ENCODE data around the gene MTCH1. TPM values are rescaled to one million over a fixed set of nuclear protein-coding genes. Genes with fewer than 3 reads are reported as not detected.
"Not testable (repeated sequence)": the region's sequence is repeated elsewhere in the genome, so short reads cannot be mapped to it uniquely, and the experiment has no call there.

Gene MTCH1
- total RNA-seq, 1 donor from 2014 or later: 120 TPM

- H3K9me3 Mint-ChIP-seq: no peaks in the 10 kb centered on the region
- intact Hi-C loops (cut with micrococcal nuclease): no loop called here
- H3K27ac Mint-ChIP-seq: no peak overlapping the region
- H3K4me3 Mint-ChIP-seq: no peak overlapping the region
- peaks cover 60% of the 10 kb centered on the region for H3K4me1 Mint-ChIP-seq (ENCODE audit: low read depth)
- H3K36me3 Mint-ChIP-seq (ENCODE audit: low read depth): no peaks in the 10 kb centered on the region
- DNase-seq (ENCODE audit: low spot score): no peak
- H3K27me3 Mint-ChIP-seq (ENCODE audit: insufficient read depth): peaks cover 2% of the 10 kb centered on the region
Observed at GRCh38 chr6:36957773-36958271, 28.2 kb downstream of the MTCH1 start.

GRCh38 chr6:36956446-36956820 is 29.6 kb downstream of the MTCH1 start:
- no peak for DNase-seq (ENCODE audit: low spot score)
- peaks cover 2% of the 10 kb centered on the region for H3K27me3 Mint-ChIP-seq (ENCODE audit: insufficient read depth)
- peaks cover 56% of the 10 kb centered on the region for H3K4me1 Mint-ChIP-seq (ENCODE audit: low read depth)
- no peak overlapping the region for H3K27ac Mint-ChIP-seq
- H3K4me3 Mint-ChIP-seq: no peak overlapping the region
- H3K36me3 Mint-ChIP-seq (ENCODE audit: low read depth): no peaks in the 10 kb centered on the region
- intact Hi-C loops (cut with micrococcal nuclease): no loop called here
- no peaks in the 10 kb centered on the region for H3K9me3 Mint-ChIP-seq

GRCh38 chr6:36955671-36956445 is 30.1 kb downstream of the MTCH1 start:
- Mint-ChIP-seq H3K4me3 (no peak overlapping the region), H3K36me3 (ENCODE audit: low read depth) (no peaks in the 10 kb centered on the region), H3K27ac (no peak overlapping the region), H3K9me3 (no peaks in the 10 kb centered on the region), H3K27me3 (ENCODE audit: insufficient read depth) (peaks cover 2% of the 10 kb centered on the region), H3K4me1 (ENCODE audit: low read depth) (peaks cover 51% of the 10 kb centered on the region)
- intact Hi-C loops (cut with micrococcal nuclease): loop anchor here (2.0 kb wide), 1 partner anchor 23 kb away; no protein-coding TSS in a partner anchor
- DNase-seq (ENCODE audit: low spot score): no peak

GRCh38 chr6:36955136-36955535 is 30.9 kb downstream of the MTCH1 start:
- H3K4me3 Mint-ChIP-seq: no peak overlapping the region
- peaks cover 45% of the 10 kb centered on the region for H3K4me1 Mint-ChIP-seq (ENCODE audit: low read depth)
- H3K9me3 Mint-ChIP-seq: no peaks in the 10 kb centered on the region
- H3K27ac Mint-ChIP-seq: peak overlapping the region; percentile 7
- DNase-seq (ENCODE audit: low spot score): no peak
- intact Hi-C loops (cut with micrococcal nuclease): loop anchor here (2.0 kb wide), 1 partner anchor 22 kb away; no protein-coding TSS in a partner anchor
- no peaks in the 10 kb centered on the region for H3K36me3 Mint-ChIP-seq (ENCODE audit: low read depth)
- H3K27me3 Mint-ChIP-seq (ENCODE audit: insufficient read depth): peaks cover 2% of the 10 kb centered on the region

- DNase-seq (ENCODE audit: low spot score): no peak
- intact Hi-C loops (cut with micrococcal nuclease): loop anchor here (2.0 kb wide), 1 partner anchor 22 kb away; no protein-coding TSS in a partner anchor
- H3K4me3 Mint-ChIP-seq: no peak within 1 kb of the TSS
Observed at GRCh38 chr6:36954262-36954931, 31.6 kb downstream of the MTCH1 start, which contains the start of gene PI16. Gene PI16, plus strand, starts transcription at chr6:36954738. Its CDS starts 23 bp downstream, at chr6:36954761.

GRCh38 chr6:36953931-36954261 is 32.1 kb downstream of the MTCH1 start:
- Mint-ChIP-seq H3K9me3 (no peaks in the 10 kb centered on the region), H3K4me1 (ENCODE audit: low read depth) (peaks cover 51% of the 10 kb centered on the region), H3K4me3 (no peak overlapping the region), H3K27me3 (ENCODE audit: insufficient read depth) (peaks cover 2% of the 10 kb centered on the region), H3K36me3 (ENCODE audit: low read depth) (no peaks in the 10 kb centered on the region), H3K27ac (no peak overlapping the region)
- intact Hi-C loops (cut with micrococcal nuclease): loop anchor here (2.0 kb wide), 1 partner anchor 21 kb away; no protein-coding TSS in a partner anchor
- no peak for DNase-seq (ENCODE audit: low spot score)

More at GRCh38 chr6:36954262-36954931, 31.6 kb downstream of the MTCH1 start, which contains the start of gene PI16:
- Mint-ChIP-seq H3K27ac (peak within 1 kb of the TSS; percentile 7), H3K9me3 (no peaks in the 10 kb centered on the region), H3K27me3 (ENCODE audit: insufficient read depth) (peaks cover 2% of the 10 kb centered on the region), H3K4me1 (ENCODE audit: low read depth) (peaks cover 50% of the 10 kb centered on the region), H3K36me3 (ENCODE audit: low read depth) (no peaks in the 10 kb centered on the region)

GRCh38 chr6:36949636-36950035 is 36.4 kb downstream of the MTCH1 start:
- Mint-ChIP-seq H3K36me3 (ENCODE audit: low read depth) (no peaks in the 10 kb centered on the region), H3K4me1 (ENCODE audit: low read depth) (peaks cover 43% of the 10 kb centered on the region), H3K9me3 (no peaks in the 10 kb centered on the region), H3K27ac (no peak overlapping the region), H3K4me3 (no peak overlapping the region), H3K27me3 (ENCODE audit: insufficient read depth) (peaks cover 1% of the 10 kb centered on the region)
- no peak for DNase-seq (ENCODE audit: low spot score)
- intact Hi-C loops (cut with micrococcal nuclease): no loop called here

- not testable (repeated sequence) for H3K27me3 Mint-ChIP-seq (ENCODE audit: insufficient read depth); H3K36me3 Mint-ChIP-seq (ENCODE audit: low read depth); H3K4me3 Mint-ChIP-seq
Observed at GRCh38 chr6:36949076-36949475, 36.9 kb downstream of the MTCH1 start.

GRCh38 chr6:36947570-36948351 is 38.2 kb downstream of the MTCH1 start:
- no peak overlapping the region for H3K4me3 Mint-ChIP-seq

More at GRCh38 chr6:36949076-36949475, 36.9 kb downstream of the MTCH1 start:
- intact Hi-C loops (cut with micrococcal nuclease); H3K27ac Mint-ChIP-seq; H3K9me3 Mint-ChIP-seq; DNase-seq (ENCODE audit: low spot score): not testable (repeated sequence)
- H3K4me1 Mint-ChIP-seq (ENCODE audit: low read depth): peaks cover 37% of the 10 kb centered on the region

GRCh38 chr6:36946526-36946925 is 39.5 kb downstream of the MTCH1 start:
- H3K27me3 Mint-ChIP-seq (ENCODE audit: insufficient read depth): peaks cover 12% of the 10 kb centered on the region
- no peak overlapping the region for H3K27ac Mint-ChIP-seq
- no peaks in the 10 kb centered on the region for H3K36me3 Mint-ChIP-seq (ENCODE audit: low read depth)
- peaks cover 30% of the 10 kb centered on the region for H3K4me1 Mint-ChIP-seq (ENCODE audit: low read depth)
- intact Hi-C loops (cut with micrococcal nuclease): no loop called here
- H3K9me3 Mint-ChIP-seq: no peaks in the 10 kb centered on the region
- no peak overlapping the region for H3K4me3 Mint-ChIP-seq
- DNase-seq (ENCODE audit: low spot score): no peak

More at GRCh38 chr6:36947570-36948351, 38.2 kb downstream of the MTCH1 start:
- H3K27ac Mint-ChIP-seq: peak overlapping the region; percentile 8
- H3K9me3 Mint-ChIP-seq: no peaks in the 10 kb centered on the region
- peaks cover 8% of the 10 kb centered on the region for H3K27me3 Mint-ChIP-seq (ENCODE audit: insufficient read depth)
- peak; percentile 34 for DNase-seq (ENCODE audit: low spot score)
- H3K36me3 Mint-ChIP-seq (ENCODE audit: low read depth): no peaks in the 10 kb centered on the region
- peaks cover 30% of the 10 kb centered on the region for H3K4me1 Mint-ChIP-seq (ENCODE audit: low read depth)
- intact Hi-C loops (cut with micrococcal nuclease): no loop called here

- Mint-ChIP-seq H3K27ac (no peak overlapping the region), H3K9me3 (no peaks in the 10 kb centered on the region), H3K27me3 (ENCODE audit: insufficient read depth) (peaks cover 18% of the 10 kb centered on the region), H3K36me3 (ENCODE audit: low read depth) (no peaks in the 10 kb centered on the region), H3K4me3 (no peak overlapping the region), H3K4me1 (ENCODE audit: low read depth) (peaks cover 32% of the 10 kb centered on the region)
- intact Hi-C loops (cut with micrococcal nuclease): no loop called here
- no peak for DNase-seq (ENCODE audit: low spot score)
Observed at GRCh38 chr6:36945301-36945700, 40.7 kb downstream of the MTCH1 start.

- H3K27me3 Mint-ChIP-seq (ENCODE audit: insufficient read depth): peaks cover 22% of the 10 kb centered on the region
Observed at GRCh38 chr6:36944650-36945049, 41.3 kb downstream of the MTCH1 start.

More at GRCh38 chr6:36944650-36945049, 41.3 kb downstream of the MTCH1 start:
- no peak overlapping the region for H3K27ac Mint-ChIP-seq
- H3K4me1 Mint-ChIP-seq (ENCODE audit: low read depth): peaks cover 29% of the 10 kb centered on the region
- no peaks in the 10 kb centered on the region for H3K9me3 Mint-ChIP-seq
- no peak overlapping the region for H3K4me3 Mint-ChIP-seq
- intact Hi-C loops (cut with micrococcal nuclease): no loop called here
- DNase-seq (ENCODE audit: low spot score): no peak
- no peaks in the 10 kb centered on the region for H3K36me3 Mint-ChIP-seq (ENCODE audit: low read depth)

Data from activated T-helper 1 cell treated with anti-CD3 and anti-CD28 coated beads, Interleukin-12 subunit alpha, Interleukin-12 subunit beta, Interleukin-2, Interleukin-4 antibody, amounts not matched to agents 30 ng/mL and 10 ng/mL and 1 ng/mL, durations not matched to agents 14 hours and 24 hours and 36 hours (primary cell).